Spinal cord (tissue), 10 donors: ENCODE measurements around the gene NAP1L5. TPM values are rescaled to one million over a fixed set of nuclear protein-coding genes. Genes with fewer than 3 reads are reported as not detected.
A peak's percentile ranks its signal among the peaks of the same experiment; 100 is the strongest.

ENCODE experiments used
- DNase-seq, 6 donors: peaks; one replicate each; pipeline versions ENCODE4 v3.0.0 to v3.0.0-alpha.2; 2013 to 2015; ENCODE audit warnings: low spot score in 6 of 6, low read depth in 4 of 6
- H3K27ac ChIP-seq: one replicate; pipeline ENCODE4 v1.5.1; 2013; ENCODE audit warnings: low read depth, low read length, control low read depth
- H3K27me3 ChIP-seq: one replicate; pipeline ENCODE4 v1.6.1; 2013; ENCODE audit warnings: low read length; ENCODE audit not compliant: control insufficient read depth, insufficient read depth
- H3K36me3 ChIP-seq: one replicate; pipeline ENCODE4 v1.6.1; 2013; ENCODE audit warnings: low read length; ENCODE audit not compliant: control insufficient read depth, insufficient read depth
- H3K4me1 ChIP-seq: one replicate; pipeline ENCODE4 v1.6.1; 2013; ENCODE audit warnings: low read length; ENCODE audit not compliant: control insufficient read depth, insufficient read depth
- H3K4me3 ChIP-seq: one replicate; pipeline ENCODE4 v1.5.1; 2013; ENCODE audit warnings: low read depth, low read length, control low read depth
- H3K9me3 ChIP-seq: one replicate; pipeline ENCODE4 v1.6.1; 2013; ENCODE audit warnings: low read length; ENCODE audit not compliant: control insufficient read depth, insufficient read depth
- WGBS: methylation state at CpG from one replicate; pipeline ENCODE4 v1.1.5; 2013; ENCODE audit warnings: missing lambda C conversion rate; ENCODE audit not compliant: insufficient coverage; 5-methylcytosine and 5-hydroxymethylcytosine counted together
- polyA plus RNA-seq, 2 donors: library from polyadenylated mRNA; unstranded; fragments of 120-200 nt; gene quantifications; one replicate each; pipeline ENCODE4 v1.2.1, GENCODE V29; 2013; ENCODE audit not compliant: insufficient read length in 2 of 2
- total RNA-seq, 2 donors: library from RNA; depleted of rRNA in 1 of 2; stranded (reverse); fragments of 120-200 nt in 1 of 2; fragments of >200 nt in 1 of 2; gene quantifications; one replicate each; pipeline versions ENCODE4 v1.2.3 to v1.2.4, GENCODE V29; 2013 to 2014
- donor health status: healthy.

The NAP1L5 gene
- total and polyA plus RNA-seq, 4 donors, result 37.7 to 255 (median 183) TPM

GRCh38 chr4:88725986-88726385 is 28.4 kb upstream of the NAP1L5 start:
- no CpG with 5 or more reads among the region's 2 CpGs for WGBS
- H3K27me3 ChIP-seq, result no peaks in the 10 kb centered on the region
- peak in 2 of 6 donors; percentile 21 to 58 for DNase-seq
- peaks cover 18% of the 10 kb centered on the region for H3K36me3 ChIP-seq
- no peak overlapping the region for H3K27ac ChIP-seq
- H3K9me3 ChIP-seq, result no peaks in the 10 kb centered on the region
- no peak overlapping the region for H3K4me3 ChIP-seq
- peaks cover 12% of the 10 kb centered on the region for H3K4me1 ChIP-seq

- WGBS, result 79% methylated on average over 3 of the region's 4 CpGs
- peak in 1 of 6 donors; percentile 7 for DNase-seq
- Histone ChIP-seq H3K4me3 (no peak overlapping the region), H3K36me3 (peaks cover 12% of the 10 kb centered on the region), H3K9me3 (no peaks in the 10 kb centered on the region), H3K4me1 (peaks cover 13% of the 10 kb centered on the region), H3K27me3 (no peaks in the 10 kb centered on the region), H3K27ac (no peak overlapping the region)
These were observed 27.5 kb upstream of the NAP1L5 start for GRCh38 chr4:88725143-88725542.

GRCh38 chr4:88724406-88724805 is 26.8 kb upstream of the NAP1L5 start:
- peaks cover 12% of the 10 kb centered on the region for H3K36me3 ChIP-seq
- WGBS, result 100% methylated on average over 1 of the region's 2 CpGs
- no peak overlapping the region for H3K27ac ChIP-seq
- H3K9me3 ChIP-seq, result no peaks in the 10 kb centered on the region
- H3K4me3 ChIP-seq, result no peak overlapping the region
- H3K4me1 ChIP-seq, result peaks cover 13% of the 10 kb centered on the region
- H3K27me3 ChIP-seq, result no peaks in the 10 kb centered on the region
- DNase-seq, result no peak

- Histone ChIP-seq H3K27me3 (no peaks in the 10 kb centered on the region), H3K4me1 (peaks cover 6% of the 10 kb centered on the region), H3K9me3 (peaks cover 4% of the 10 kb centered on the region), H3K36me3 (peaks cover 13% of the 10 kb centered on the region), H3K27ac (no peak overlapping the region), H3K4me3 (no peak overlapping the region)
- peak in 1 of 6 donors; percentile 27 for DNase-seq
- WGBS, result 56% methylated on average over 2 of the region's 2 CpGs
These were observed 25.2 kb upstream of the NAP1L5 start for GRCh38 chr4:88722828-88723227.

GRCh38 chr4:88722276-88722780 is 24.7 kb upstream of the NAP1L5 start:
- peaks cover 3% of the 10 kb centered on the region for H3K4me1 ChIP-seq
- no peaks in the 10 kb centered on the region for H3K27me3 ChIP-seq
- 92% methylated on average over 6 of the region's 10 CpGs for WGBS
- no peak overlapping the region for H3K27ac ChIP-seq
- peaks cover 13% of the 10 kb centered on the region for H3K36me3 ChIP-seq
- H3K9me3 ChIP-seq, result peaks cover 9% of the 10 kb centered on the region
- DNase-seq, result no peak
- no peak overlapping the region for H3K4me3 ChIP-seq

- no peak overlapping the region for H3K4me3 ChIP-seq
- 81% methylated on average over 9 of the region's 10 CpGs for WGBS
- H3K4me1 ChIP-seq, result peaks cover 3% of the 10 kb centered on the region
- peak overlapping the region; percentile 13 for H3K27ac ChIP-seq
- DNase-seq, result peak in 2 of 6 donors; percentile 6 to 44
- peaks cover 12% of the 10 kb centered on the region for H3K36me3 ChIP-seq
- no peaks in the 10 kb centered on the region for H3K27me3 ChIP-seq
- peaks cover 12% of the 10 kb centered on the region for H3K9me3 ChIP-seq
These were observed 23.1 kb upstream of the NAP1L5 start for GRCh38 chr4:88720451-88721428.

- H3K9me3 ChIP-seq, result peaks cover 12% of the 10 kb centered on the region
- H3K36me3 ChIP-seq, result peaks cover 12% of the 10 kb centered on the region
- DNase-seq, result no peak
- H3K4me3 ChIP-seq, result no peak overlapping the region
- H3K27me3 ChIP-seq, result no peaks in the 10 kb centered on the region
- H3K4me1 ChIP-seq, result peaks cover 3% of the 10 kb centered on the region
- no CpG with 5 or more reads among the region's 1 CpG for WGBS
- H3K27ac ChIP-seq, result no peak overlapping the region
These were observed 21.8 kb upstream of the NAP1L5 start for GRCh38 chr4:88719381-88719780.

- H3K27ac ChIP-seq, result no peak overlapping the region
These were observed 20.5 kb upstream of the NAP1L5 start for GRCh38 chr4:88718098-88718497.

GRCh38 chr4:88713782-88714181 is 16.2 kb upstream of the NAP1L5 start:
- Histone ChIP-seq H3K4me3 (no peak overlapping the region), H3K27ac (no peak overlapping the region), H3K4me1 (no peaks in the 10 kb centered on the region), H3K27me3 (no peaks in the 10 kb centered on the region), H3K36me3 (peaks cover 5% of the 10 kb centered on the region), H3K9me3 (peaks cover 12% of the 10 kb centered on the region)
- no CpG with 5 or more reads among the region's 1 CpG for WGBS
- no peak for DNase-seq

More at GRCh38 chr4:88718098-88718497, 20.5 kb upstream of the NAP1L5 start:
- Histone ChIP-seq H3K36me3 (peaks cover 12% of the 10 kb centered on the region), H3K27me3 (no peaks in the 10 kb centered on the region), H3K4me1 (peaks cover 3% of the 10 kb centered on the region), H3K9me3 (peaks cover 12% of the 10 kb centered on the region), H3K4me3 (no peak overlapping the region)
- WGBS, result 91% methylated on average over 3 of the region's 5 CpGs
- no peak for DNase-seq
